GM21367 (cell line): ENCODE results near the gene PTPN23.
A peak's percentile ranks its signal among the peaks of the same experiment; 100 is the strongest.
"Not testable (repeated sequence)": the region's sequence is repeated elsewhere in the genome, so short reads cannot be mapped to it uniquely, and the experiment has no call there.

Experiments
- ATAC-seq: cut with Tn5 transposase; IDR thresholded peaks from one replicate; pipeline ENCODE4 v1.9.1; 2021; ENCODE audit not compliant: unreplicated experiment

The PTPN23 gene

GRCh38 chr3:47380601-47381316 is at the start of gene PTPN23:
TSS of gene PTPN23 (plus strand) at chr3:47381021. CDS start at chr3:47381097, 76 bp downstream.
- peak; percentile 72 for ATAC-seq

DNA sequence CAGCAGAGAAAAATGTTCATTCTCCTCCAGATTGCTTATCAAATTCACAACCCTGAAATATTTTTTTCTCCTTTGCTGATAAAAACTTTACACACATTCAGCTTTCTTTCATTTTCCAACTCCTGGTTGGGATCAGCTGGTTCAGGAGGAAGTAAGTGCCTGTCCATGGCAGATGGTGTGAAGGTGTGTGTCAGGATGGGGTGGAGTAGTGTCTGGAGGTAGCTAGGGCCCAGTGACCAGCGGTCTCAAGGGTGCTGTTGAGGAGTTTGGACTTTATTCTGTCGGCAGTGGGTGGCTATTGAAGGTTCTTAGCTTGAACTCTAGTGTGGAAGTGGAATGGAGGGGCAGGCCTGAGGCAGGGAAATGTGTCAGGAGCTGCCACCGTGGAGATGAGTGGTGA is 46.9 kb upstream of the PTPN23 start:
- ATAC-seq: no peak

GRCh38 chr3:47337656-47338055 is 43.2 kb upstream of the PTPN23 start:
- ATAC-seq: no peak

- no peak for ATAC-seq
These were observed 40.9 kb upstream of the PTPN23 start for GRCh38 chr3:47339951-47340350.

GRCh38 chr3:47340866-47341265 is 40.0 kb upstream of the PTPN23 start:
- no peak for ATAC-seq

- ATAC-seq: no peak
These were observed 38.7 kb upstream of the PTPN23 start for GRCh38 chr3:47342151-47342550.

DNA sequence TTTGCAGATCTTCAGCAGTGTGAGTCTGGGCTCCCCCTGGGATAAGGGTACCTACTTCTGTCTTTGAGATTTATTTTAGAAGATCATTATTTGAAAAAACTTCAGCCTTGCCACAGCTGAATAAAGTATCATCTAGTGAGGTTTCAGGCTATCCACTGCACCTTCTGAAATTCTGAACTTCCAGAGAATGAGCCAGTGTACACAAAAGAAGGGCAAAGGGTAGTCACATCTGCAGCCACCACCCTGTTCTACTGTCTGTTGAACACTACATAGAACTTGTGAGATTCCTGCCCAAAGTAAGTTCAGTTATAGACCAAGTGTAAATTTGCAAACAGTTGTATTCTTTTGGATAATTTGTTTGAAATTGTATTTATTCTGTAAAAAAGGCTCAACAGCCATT is 38.0 kb upstream of the PTPN23 start:
- no peak for ATAC-seq

- no peak for ATAC-seq
These were observed 37.3 kb upstream of the PTPN23 start for GRCh38 chr3:47343471-47343971.

DNA sequence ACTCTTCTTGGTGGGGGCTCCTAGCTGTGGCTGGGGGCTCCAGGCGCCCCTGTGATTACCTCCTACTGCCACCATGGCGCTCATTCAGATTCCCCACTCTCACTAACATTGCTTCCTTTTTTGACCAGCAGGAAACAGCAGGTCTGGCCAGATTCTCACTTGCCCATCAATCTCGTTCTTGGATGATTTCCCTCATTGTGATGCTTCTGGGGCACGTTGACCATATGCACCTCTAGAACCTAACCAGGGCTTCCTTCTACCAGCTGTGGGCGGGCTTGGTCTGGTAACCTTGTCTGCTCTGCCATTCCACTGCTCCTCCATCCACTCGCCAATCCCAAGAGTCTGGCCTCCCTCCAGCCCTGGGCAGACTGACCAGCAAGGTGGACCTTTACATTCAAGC is 35.9 kb upstream of the PTPN23 start:
- ATAC-seq: no peak

- peak; percentile 61 for ATAC-seq
These were observed 33.5 kb upstream of the PTPN23 start for GRCh38 chr3:47347217-47347801.

GRCh38 chr3:47348411-47349154 is 32.2 kb upstream of the PTPN23 start:
- ATAC-seq: no peak

DNA sequence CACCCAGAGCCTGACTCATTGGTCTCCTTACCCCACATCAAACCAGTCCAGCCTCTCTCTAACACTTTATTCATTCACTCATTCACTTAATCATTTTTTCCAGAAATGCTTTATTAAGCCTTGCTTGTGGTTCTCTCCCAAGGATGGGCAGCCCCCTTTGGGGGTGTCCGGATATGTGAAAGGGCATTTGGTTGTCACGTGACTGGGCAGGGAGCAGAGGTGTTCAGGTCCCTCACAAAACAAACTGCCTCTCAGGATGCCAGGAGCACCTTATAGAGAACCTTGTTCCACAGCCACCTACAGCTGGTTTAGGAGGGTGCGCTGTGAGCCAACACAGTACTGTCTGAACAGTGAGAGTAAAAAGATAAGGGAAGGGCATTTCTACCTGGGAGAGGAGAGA is 25.8 kb upstream of the PTPN23 start:
- ATAC-seq: no peak

DNA sequence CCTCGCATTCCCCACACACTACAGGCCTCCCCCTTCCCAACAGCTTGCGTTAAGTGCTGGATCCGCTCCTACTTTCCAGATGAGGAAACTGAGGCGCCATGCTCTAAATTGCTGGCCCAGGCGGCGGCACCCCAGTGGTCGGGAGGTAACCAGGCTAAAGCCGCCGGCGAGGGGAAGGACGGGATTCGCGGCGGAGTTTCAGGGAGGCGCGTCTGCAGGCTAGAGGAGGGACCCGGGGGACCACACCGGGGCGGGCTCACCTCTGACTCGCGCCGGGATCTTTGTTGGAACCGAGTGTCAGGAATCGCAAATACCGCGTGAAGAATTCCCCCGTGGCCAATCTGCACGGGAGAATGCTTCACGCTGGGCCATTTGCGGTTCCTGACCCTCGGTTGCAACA is 24.6 kb upstream of the PTPN23 start:
- ATAC-seq: no peak

GRCh38 chr3:47359323-47359722 is 21.5 kb upstream of the PTPN23 start:
- no peak for ATAC-seq

DNA sequence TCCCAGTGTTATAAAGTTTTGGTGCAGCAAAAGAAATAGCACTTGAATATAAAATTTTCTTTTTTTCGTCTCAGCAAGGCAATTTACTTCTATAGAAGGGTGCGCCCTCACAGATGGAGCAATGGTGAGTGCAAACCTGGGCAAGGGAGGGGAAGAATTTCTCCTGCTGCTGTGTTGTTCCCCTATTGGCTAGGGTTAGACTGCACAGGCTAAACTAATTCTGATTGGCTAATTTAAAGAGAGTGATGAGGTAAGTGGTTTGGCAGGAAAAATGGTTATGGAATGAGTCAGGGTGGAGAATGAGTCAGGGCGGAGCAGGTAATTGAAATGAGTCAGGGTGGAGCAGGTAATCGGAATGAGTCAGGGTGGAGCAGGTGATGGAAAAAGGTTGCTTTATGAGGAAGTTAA is 20.7 kb upstream of the PTPN23 start:
- not testable (repeated sequence) for ATAC-seq

DNA sequence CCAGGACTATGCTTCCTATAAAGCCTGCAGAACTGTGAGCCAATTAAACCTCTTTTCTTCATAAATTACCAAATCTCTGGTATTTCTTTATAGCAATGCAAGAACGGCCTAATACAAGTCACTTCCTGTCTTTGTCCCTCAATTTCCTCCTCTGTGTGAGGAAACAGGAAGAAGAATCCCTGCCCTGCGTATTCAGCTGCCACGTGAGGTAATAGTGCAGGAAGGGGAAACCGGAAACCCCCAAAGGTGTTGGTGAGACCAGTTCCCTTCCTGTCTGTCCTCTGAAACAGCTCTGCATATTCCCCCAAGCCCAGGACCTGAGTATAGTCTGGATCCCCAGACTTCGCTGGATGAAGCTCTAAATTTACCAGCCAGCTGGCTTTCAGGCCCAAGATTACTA is 18.1 kb upstream of the PTPN23 start:
- ATAC-seq: no peak

- no peak for ATAC-seq
These were observed 15.3 kb upstream of the PTPN23 start for GRCh38 chr3:47365213-47366153.

DNA sequence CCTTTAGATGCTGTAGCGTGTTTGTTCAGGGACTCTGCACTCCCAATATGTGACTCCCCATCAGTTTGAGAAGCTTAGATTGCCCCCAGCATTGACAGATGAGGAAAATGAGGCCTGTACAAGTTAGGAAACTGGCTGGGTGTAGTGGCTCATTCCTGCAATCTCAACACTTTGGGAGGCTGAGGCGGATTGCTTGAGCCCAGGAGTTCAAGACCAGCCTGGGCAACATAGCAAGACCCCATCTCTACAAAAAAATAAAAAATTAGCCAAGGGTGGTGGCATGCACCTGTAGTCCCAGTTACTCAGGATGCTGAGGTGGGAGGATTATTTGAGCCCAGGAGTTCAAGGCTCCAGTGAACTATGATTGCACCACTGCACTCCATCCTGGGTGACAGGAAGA is 14.0 kb upstream of the PTPN23 start:
- no peak for ATAC-seq

DNA sequence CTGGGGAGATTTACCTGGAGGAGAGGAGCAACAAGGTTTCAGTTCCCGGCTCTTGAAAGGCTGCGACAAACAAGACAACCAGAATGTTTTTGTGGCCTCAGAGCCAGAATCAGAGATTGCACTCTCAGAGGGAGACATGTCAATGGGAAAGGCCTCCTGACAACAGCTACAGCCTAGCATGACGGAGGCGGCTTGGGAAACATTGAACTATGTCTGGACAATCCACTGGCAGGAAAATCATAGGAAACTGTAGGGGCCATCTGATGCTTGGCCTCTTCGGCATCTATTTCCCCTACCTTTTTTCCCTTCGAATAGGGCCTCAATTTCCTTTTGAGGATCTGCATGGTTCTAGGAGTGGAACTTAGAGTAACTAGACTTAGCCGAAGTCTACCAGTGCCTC is 13.2 kb upstream of the PTPN23 start:
- no peak for ATAC-seq

DNA sequence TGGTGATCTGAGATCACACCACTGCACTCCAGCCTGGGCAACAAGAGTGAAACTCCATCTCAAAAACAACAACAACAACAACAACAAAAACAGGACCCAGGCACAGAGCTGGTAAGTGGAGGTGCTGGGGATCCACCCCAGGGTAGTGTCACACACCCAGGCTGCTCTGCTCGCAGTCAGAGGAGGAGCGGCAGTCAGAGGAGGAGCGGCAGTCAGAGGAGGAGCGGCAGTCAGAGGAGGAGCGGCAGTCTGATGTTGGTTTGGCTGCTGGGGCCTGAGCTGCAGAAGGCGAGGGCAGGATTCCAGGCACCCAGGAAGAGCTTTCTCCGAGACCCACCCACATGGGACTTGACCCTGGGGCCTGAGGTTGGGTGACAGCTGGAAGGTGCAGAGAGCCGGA is 10.8 kb upstream of the PTPN23 start:
- ATAC-seq: not testable (repeated sequence)
